H9 (cell line): Measurements from ENCODE around the gene C19orf81. TPM values are rescaled to one million over a fixed set of nuclear protein-coding genes. Genes with fewer than 3 reads are reported as not detected.

Source experiments
- DNase-seq: peaks from one replicate; pipeline ENCODE4 v3.0.0-alpha.2; 2017
- H2AFZ ChIP-seq: one replicate; pipeline ENCODE4 v1.6.1; 2013; ENCODE audit warnings: mild to moderate bottlenecking, low read length, control low read depth, moderate library complexity
- H2AK5ac ChIP-seq: 2 replicates; pipeline ENCODE4 v1.6.1; 2013; ENCODE audit warnings: low read length, control low read depth, mixed read lengths; ENCODE audit not compliant: insufficient read length
- H2BK120ac ChIP-seq: one replicate; pipeline ENCODE4 v1.6.1; 2013; ENCODE audit warnings: low read depth, mild to moderate bottlenecking, low read length, control low read depth, inconsistent platforms; ENCODE audit not compliant: poor library complexity, severe bottlenecking
- H2BK12ac ChIP-seq: 2 replicates; pipeline ENCODE4 v1.6.1; 2013; ENCODE audit warnings: low read length, control low read depth, mixed read lengths, low read depth; ENCODE audit not compliant: insufficient read length
- H2BK15ac ChIP-seq: 2 replicates; pipeline ENCODE4 v1.6.1; 2013; ENCODE audit warnings: low read depth, low read length, control low read depth
- H2BK20ac ChIP-seq: one replicate; pipeline ENCODE4 v1.6.1; 2013; ENCODE audit warnings: low read depth, mild to moderate bottlenecking, low read length, control low read depth, inconsistent platforms; ENCODE audit not compliant: poor library complexity, severe bottlenecking
- H2BK5ac ChIP-seq: 2 replicates; pipeline ENCODE4 v1.6.1; 2013; ENCODE audit warnings: low read length, control low read depth, mixed read lengths; ENCODE audit not compliant: insufficient read length
- H3K14ac ChIP-seq: 2 replicates; pipeline ENCODE4 v1.6.1; 2013; ENCODE audit warnings: low read length, control low read depth; ENCODE audit not compliant: insufficient read depth
- H3K18ac ChIP-seq: 2 replicates; pipeline ENCODE4 v1.6.1; 2013; ENCODE audit warnings: low read depth, mild to moderate bottlenecking, mixed read lengths, low read length, control low read depth; ENCODE audit not compliant: insufficient read length
- H3K23ac ChIP-seq: 2 replicates; pipeline ENCODE4 v1.6.1; 2013; ENCODE audit warnings: low read length, control low read depth, mixed read lengths, low read depth; ENCODE audit not compliant: insufficient read length
- H3K23me2 ChIP-seq: 2 replicates; pipeline ENCODE4 v1.6.1; 2013; ENCODE audit warnings: low read depth, mild to moderate bottlenecking, mixed read lengths, low read length, control low read depth; ENCODE audit not compliant: insufficient read length, poor library complexity, severe bottlenecking
- H3K27ac ChIP-seq: 2 replicates; pipeline ENCODE4 v1.5.1; 2013; ENCODE audit warnings: low read length, control low read depth, mixed read lengths, low read depth; ENCODE audit not compliant: insufficient read length
- H3K27me3 ChIP-seq: 2 replicates; pipeline ENCODE4 v1.6.1; 2013; ENCODE audit warnings: low read length, control low read depth, inconsistent platforms; ENCODE audit not compliant: insufficient read depth
- H3K4ac ChIP-seq: 2 replicates; pipeline ENCODE4 v1.6.1; 2013; ENCODE audit warnings: low read depth, mild to moderate bottlenecking, control low read depth, inconsistent platforms, low read length, moderate library complexity
- H3K4me1 ChIP-seq: 2 replicates; pipeline ENCODE4 v1.6.1; 2013; ENCODE audit warnings: low read length, control low read depth, inconsistent platforms; ENCODE audit not compliant: insufficient read depth
- H3K4me2 ChIP-seq: 2 replicates; pipeline ENCODE4 v1.6.1; 2013; ENCODE audit warnings: low read length, control low read depth, mixed read lengths; ENCODE audit not compliant: insufficient read length, insufficient read depth
- H3K56ac ChIP-seq: 2 replicates; pipeline ENCODE4 v1.6.1; 2013; ENCODE audit warnings: low read depth, mild to moderate bottlenecking, mixed read lengths, low read length, control low read depth; ENCODE audit not compliant: insufficient read length
- H3K79me1 ChIP-seq: 2 replicates; pipeline ENCODE4 v1.6.1; 2013; ENCODE audit warnings: low read depth, mild to moderate bottlenecking, moderate library complexity, low read length, control low read depth, inconsistent platforms; ENCODE audit not compliant: insufficient read depth, poor library complexity, severe bottlenecking
- H3K79me2 ChIP-seq: 2 replicates; pipeline ENCODE4 v1.6.1; 2013; ENCODE audit warnings: low read length, control low read depth, inconsistent platforms; ENCODE audit not compliant: insufficient read depth
- H3K9ac ChIP-seq: 2 replicates; pipeline ENCODE4 v1.6.1; 2013; ENCODE audit warnings: low read length, control low read depth, mixed read lengths; ENCODE audit not compliant: insufficient read length; ENCODE audit errors: extremely low read depth
- H3K9me3 ChIP-seq: one replicate; pipeline ENCODE4 v1.6.1; 2013; ENCODE audit warnings: low read depth, low read length, inconsistent platforms; ENCODE audit not compliant: control insufficient read depth
- H3T11ph ChIP-seq: one replicate; pipeline ENCODE4 v1.6.1; 2013; ENCODE audit warnings: mild to moderate bottlenecking, low read length, control low read depth, inconsistent platforms
- H4K20me1 ChIP-seq: one replicate; pipeline ENCODE4 v1.6.1; 2013; ENCODE audit not compliant: control insufficient read depth, insufficient read length, insufficient read depth
- H4K5ac ChIP-seq: 2 replicates; pipeline ENCODE4 v1.6.1; 2013; ENCODE audit warnings: low read depth, mild to moderate bottlenecking, mixed read lengths, low read length, control low read depth; ENCODE audit not compliant: insufficient read length
- H4K8ac ChIP-seq: replicated peaks from 2 replicates; pipeline ENCODE4 v1.6.1; 2013; ENCODE audit warnings: low read length, control low read depth, mixed read lengths, low read depth; ENCODE audit not compliant: insufficient read length
- H4K91ac ChIP-seq: 2 replicates; pipeline ENCODE4 v1.6.1; 2013; ENCODE audit warnings: low read depth, mild to moderate bottlenecking, moderate library complexity, mixed read lengths, low read length, control low read depth; ENCODE audit not compliant: insufficient read length
- H3K27ac Mint-ChIP-seq, 3 experiments: 2 replicates in 2 of 3; 3 replicates in 1 of 3; pipeline ENCODE4 v1.8.0; 2020 to 2021; ENCODE audit warnings: mixed read lengths in 3 of 3, mild to moderate bottlenecking in 1 of 3, moderate library complexity in 1 of 3
- H3K27me3 Mint-ChIP-seq: 2 replicates; pipeline ENCODE4 v1.8.0; 2021; ENCODE audit warnings: low read depth, mild to moderate bottlenecking, moderate library complexity, mixed read lengths
- H3K36me3 Mint-ChIP-seq, 3 experiments: 2 replicates in 2 of 3; 3 replicates in 1 of 3; pipeline ENCODE4 v1.8.0; 2020 to 2021; ENCODE audit warnings: low read depth in 3 of 3, mixed read lengths in 3 of 3; ENCODE audit not compliant: insufficient read depth in 1 of 3
- H3K4me1 Mint-ChIP-seq, 2 experiments: 2 replicates each; pipeline ENCODE4 v1.8.0; 2020; ENCODE audit warnings: mixed read lengths in 2 of 2
- H3K4me3 Mint-ChIP-seq, 2 experiments: 2 replicates in 1 of 2; 3 replicates in 1 of 2; pipeline ENCODE4 v1.8.0; 2020 to 2021; ENCODE audit warnings: mild to moderate bottlenecking in 2 of 2, mixed read lengths in 2 of 2, moderate library complexity in 1 of 2
- H3K9me3 Mint-ChIP-seq, 2 experiments: 2 replicates in 1 of 2; 3 replicates in 1 of 2; pipeline ENCODE4 v1.8.0; 2020; ENCODE audit warnings: mild to moderate bottlenecking in 2 of 2, mixed read lengths in 2 of 2, moderate library complexity in 1 of 2
- CTCF ChIP-seq: fragments of 200-600 bp; sonication (generic); conservative IDR thresholded peaks from 3 replicates; pipeline ENCODE4 v1.8.0; 2021; ENCODE audit warnings: antibody characterized with exemption, mild to moderate bottlenecking
- WGBS: extraction: QIAGEN DNeasy Blood & Tissue Kit; methylation state at CpG from one replicate; pipeline ENCODE4 v1.1.7; 2013; ENCODE audit warnings: missing lambda C conversion rate, low lambda C conversion rate, mixed read lengths; ENCODE audit not compliant: insufficient read length; ENCODE audit errors: extremely low coverage; 5-methylcytosine and 5-hydroxymethylcytosine counted together
- total RNA-seq: library from RNA; stranded (reverse); gene quantifications from 2 replicates; pipeline ENCODE4 v1.2.1, GENCODE V29; 2021

The C19orf81 gene
- total RNA-seq, 1 experiment from 2014 or later = 11.0 TPM

- Histone ChIP-seq H3K18ac (no peak overlapping the region), H3K27me3 (peaks cover 8% of the 10 kb centered on the region; the same call in 1 of the 2 replicates), H3K9ac (no peak overlapping the region), H3K27ac (no peak overlapping the region), H3K23me2 (peaks cover 3% of the 10 kb centered on the region), H3K23ac (no peak overlapping the region), H2BK12ac (no peak overlapping the region), H2BK5ac (no peak overlapping the region), H2BK15ac (no peak overlapping the region), H2AK5ac (no peak overlapping the region), H2BK20ac (no peak overlapping the region), H2AFZ (no peak overlapping the region), H3K56ac (no peak overlapping the region), H4K91ac (no peak overlapping the region), H2BK120ac (no peak overlapping the region), H3K4me2 (peak overlapping the region; percentile 34), H3T11ph (no peak overlapping the region), H4K8ac (no peak overlapping the region), H3K79me1 (no peaks in the 10 kb centered on the region), H3K4me1 (peaks cover 15% of the 10 kb centered on the region; the same call in 1 of the 2 replicates), H3K14ac (no peak overlapping the region), H3K9me3 (no peaks in the 10 kb centered on the region), H3K79me2 (no peaks in the 10 kb centered on the region), H3K4ac (no peak overlapping the region), H4K5ac (no peak overlapping the region), H4K20me1 (no peaks in the 10 kb centered on the region)
- Mint-ChIP-seq H3K4me3 (peak overlapping the region in 1 of 2 experiments; percentile 12; a peak in 1 of 5 replicates), H3K27ac (no peak overlapping the region; a peak in 1 of 7 replicates), H3K9me3 (peaks cover 3 to 15% of the 10 kb centered on the region in 2 experiments; a peak in 3 of 5 replicates), H3K36me3 (peaks cover 0 to 2% (median 0%) of the 10 kb centered on the region in 3 experiments; a peak in 1 of 7 replicates), H3K27me3 (peaks cover 86% of the 10 kb centered on the region), H3K4me1 (peaks cover 20 to 32% of the 10 kb centered on the region in 2 experiments)
- WGBS = no CpG with 5 or more reads among the region's 5 CpGs
- peak; percentile 50 for DNase-seq
- TF ChIP-seq CTCF = no peak
Observed at GRCh38 chr19:50677636-50678035, 28.4 kb downstream of the C19orf81 start.
